ENCODE data around the gene OR52N2. TPM values are rescaled to one million over a fixed set of nuclear protein-coding genes. Genes with fewer than 3 reads are reported as not detected.

OR52N2 gene
- total RNA-seq, 1 experiment from 2014 or later: not detected

DNA sequence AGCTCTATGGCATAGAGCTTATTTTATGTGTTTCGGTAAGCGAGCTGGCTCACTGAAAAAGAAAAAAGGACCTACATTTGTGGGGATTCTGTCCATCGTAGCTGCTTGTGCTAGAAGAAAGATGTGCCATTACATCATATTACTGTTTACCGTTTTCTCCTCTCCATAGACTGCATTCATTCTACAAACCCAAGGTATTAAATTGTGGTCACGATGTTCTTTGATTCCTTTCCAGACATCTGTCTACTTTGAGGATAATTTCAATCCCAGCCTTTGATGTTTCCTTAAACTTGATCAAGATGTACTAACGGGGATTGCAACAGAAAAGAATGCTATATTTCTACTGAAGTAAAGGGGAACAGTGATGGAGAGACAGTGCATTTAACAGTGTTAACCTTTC lies 12.2 kb upstream of the OR52N2 start:
- H3K27ac ChIP-seq (ENCODE audit: low read depth, low read length): no peak overlapping the region
- H3K9me2 ChIP-seq (ENCODE audit: insufficient read depth): no peaks in the 10 kb centered on the region
- H3K36me3 ChIP-seq (ENCODE audit: control insufficient read depth in 1 of 2, insufficient read depth in 2 of 2, low read length in 2 of 2): no peaks in the 10 kb centered on the region
- no TSS peak for BruUV-seq (replicated peaks)
- H3K4me2 ChIP-seq (ENCODE audit: low read length): no peak overlapping the region
- ATAC-seq (no peak), DNase-seq (ENCODE audit: low read depth, low spot score) (no peak)
- H3K4me1 ChIP-seq (ENCODE audit: control insufficient read depth in 1 of 2, insufficient read depth in 2 of 2, low read length in 2 of 2): no peaks in the 10 kb centered on the region
- RAD21 ChIA-PET (ENCODE audit: low non-redundant PET in 1 of 2, low total read pairs in 2 of 2, uncharacterized antibody in 2 of 2, unreplicated experiment in 2 of 2): no interaction called here
- peaks cover 53% of the 10 kb centered on the region for H3K27me3 ChIP-seq (ENCODE audit: insufficient read depth, low read length)
- TF ChIP-seq JUND (IDR thresholded peaks at IDR 0.05) (no peak), POLR2AphosphoS5 (IDR thresholded peaks at IDR 0.05; ENCODE audit: low read depth, low read length) (no peak), YY1 (IDR thresholded peaks at IDR 0.05; ENCODE audit: extremely low read depth, insufficient replicate concordance, low read depth, low read length) (no peak), ZNF274 (IDR thresholded peaks at IDR 0.05; ENCODE audit: low read depth, low read length) (no peak), EZH2phosphoT487 (IDR thresholded peaks at IDR 0.05; ENCODE audit: borderline replicate concordance) (no peak), CEBPB (IDR thresholded peaks at IDR 0.05; ENCODE audit: low read depth) (no peak), SIN3A (IDR thresholded peaks at IDR 0.05; ENCODE audit: low read depth) (no peak), POLR2A (IDR thresholded peaks at IDR 0.05; ENCODE audit: borderline replicate concordance, extremely low read depth, insufficient read depth, insufficient read length) (no peak), CBX3 (IDR thresholded peaks at IDR 0.05; ENCODE audit: low read depth) (no peak), SP1 (IDR thresholded peaks at IDR 0.05; ENCODE audit: low read depth) (no peak), SRF (IDR thresholded peaks at IDR 0.05; ENCODE audit: low read depth) (no peak), ZFX (IDR thresholded peaks at IDR 0.05) (no peak), EZH2 (IDR thresholded peaks at IDR 0.05) (no peak), ELF1 (IDR thresholded peaks at IDR 0.05; ENCODE audit: borderline replicate concordance, low read depth) (no peak)
- TF ChIP-seq, protein P1, sequence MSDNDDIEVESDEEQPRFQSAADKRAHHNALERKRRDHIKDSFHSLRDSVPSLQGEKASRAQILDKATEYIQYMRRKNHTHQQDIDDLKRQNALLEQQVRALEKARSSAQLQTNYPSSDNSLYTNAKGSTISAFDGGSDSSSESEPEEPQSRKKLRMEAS (IDR thresholded peaks at IDR 0.05): no peak
- TF ChIP-seq, protein P2, sequence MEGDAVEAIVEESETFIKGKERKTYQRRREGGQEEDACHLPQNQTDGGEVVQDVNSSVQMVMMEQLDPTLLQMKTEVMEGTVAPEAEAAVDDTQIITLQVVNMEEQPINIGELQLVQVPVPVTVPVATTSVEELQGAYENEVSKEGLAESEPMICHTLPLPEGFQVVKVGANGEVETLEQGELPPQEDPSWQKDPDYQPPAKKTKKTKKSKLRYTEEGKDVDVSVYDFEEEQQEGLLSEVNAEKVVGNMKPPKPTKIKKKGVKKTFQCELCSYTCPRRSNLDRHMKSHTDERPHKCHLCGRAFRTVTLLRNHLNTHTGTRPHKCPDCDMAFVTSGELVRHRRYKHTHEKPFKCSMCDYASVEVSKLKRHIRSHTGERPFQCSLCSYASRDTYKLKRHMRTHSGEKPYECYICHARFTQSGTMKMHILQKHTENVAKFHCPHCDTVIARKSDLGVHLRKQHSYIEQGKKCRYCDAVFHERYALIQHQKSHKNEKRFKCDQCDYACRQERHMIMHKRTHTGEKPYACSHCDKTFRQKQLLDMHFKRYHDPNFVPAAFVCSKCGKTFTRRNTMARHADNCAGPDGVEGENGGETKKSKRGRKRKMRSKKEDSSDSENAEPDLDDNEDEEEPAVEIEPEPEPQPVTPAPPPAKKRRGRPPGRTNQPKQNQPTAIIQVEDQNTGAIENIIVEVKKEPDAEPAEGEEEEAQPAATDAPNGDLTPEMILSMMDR (IDR thresholded peaks at IDR 0.05 in 2 of 3, conservative IDR thresholded peaks at IDR 0.05 in 1 of 3; ENCODE audit: borderline replicate concordance in 1 of 3, insufficient read depth in 1 of 3, low read depth in 2 of 3, low read length in 2 of 3): no peak
- TF ChIP-seq, protein P3, sequence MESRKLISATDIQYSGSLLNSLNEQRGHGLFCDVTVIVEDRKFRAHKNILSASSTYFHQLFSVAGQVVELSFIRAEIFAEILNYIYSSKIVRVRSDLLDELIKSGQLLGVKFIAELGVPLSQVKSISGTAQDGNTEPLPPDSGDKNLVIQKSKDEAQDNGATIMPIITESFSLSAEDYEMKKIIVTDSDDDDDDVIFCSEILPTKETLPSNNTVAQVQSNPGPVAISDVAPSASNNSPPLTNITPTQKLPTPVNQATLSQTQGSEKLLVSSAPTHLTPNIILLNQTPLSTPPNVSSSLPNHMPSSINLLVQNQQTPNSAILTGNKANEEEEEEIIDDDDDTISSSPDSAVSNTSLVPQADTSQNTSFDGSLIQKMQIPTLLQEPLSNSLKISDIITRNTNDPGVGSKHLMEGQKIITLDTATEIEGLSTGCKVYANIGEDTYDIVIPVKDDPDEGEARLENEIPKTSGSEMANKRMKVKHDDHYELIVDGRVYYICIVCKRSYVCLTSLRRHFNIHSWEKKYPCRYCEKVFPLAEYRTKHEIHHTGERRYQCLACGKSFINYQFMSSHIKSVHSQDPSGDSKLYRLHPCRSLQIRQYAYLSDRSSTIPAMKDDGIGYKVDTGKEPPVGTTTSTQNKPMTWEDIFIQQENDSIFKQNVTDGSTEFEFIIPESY (IDR thresholded peaks at IDR 0.05; ENCODE audit: extremely low read depth, insufficient replicate concordance, low read length): no peak
- TF ChIP-seq, protein P4, sequence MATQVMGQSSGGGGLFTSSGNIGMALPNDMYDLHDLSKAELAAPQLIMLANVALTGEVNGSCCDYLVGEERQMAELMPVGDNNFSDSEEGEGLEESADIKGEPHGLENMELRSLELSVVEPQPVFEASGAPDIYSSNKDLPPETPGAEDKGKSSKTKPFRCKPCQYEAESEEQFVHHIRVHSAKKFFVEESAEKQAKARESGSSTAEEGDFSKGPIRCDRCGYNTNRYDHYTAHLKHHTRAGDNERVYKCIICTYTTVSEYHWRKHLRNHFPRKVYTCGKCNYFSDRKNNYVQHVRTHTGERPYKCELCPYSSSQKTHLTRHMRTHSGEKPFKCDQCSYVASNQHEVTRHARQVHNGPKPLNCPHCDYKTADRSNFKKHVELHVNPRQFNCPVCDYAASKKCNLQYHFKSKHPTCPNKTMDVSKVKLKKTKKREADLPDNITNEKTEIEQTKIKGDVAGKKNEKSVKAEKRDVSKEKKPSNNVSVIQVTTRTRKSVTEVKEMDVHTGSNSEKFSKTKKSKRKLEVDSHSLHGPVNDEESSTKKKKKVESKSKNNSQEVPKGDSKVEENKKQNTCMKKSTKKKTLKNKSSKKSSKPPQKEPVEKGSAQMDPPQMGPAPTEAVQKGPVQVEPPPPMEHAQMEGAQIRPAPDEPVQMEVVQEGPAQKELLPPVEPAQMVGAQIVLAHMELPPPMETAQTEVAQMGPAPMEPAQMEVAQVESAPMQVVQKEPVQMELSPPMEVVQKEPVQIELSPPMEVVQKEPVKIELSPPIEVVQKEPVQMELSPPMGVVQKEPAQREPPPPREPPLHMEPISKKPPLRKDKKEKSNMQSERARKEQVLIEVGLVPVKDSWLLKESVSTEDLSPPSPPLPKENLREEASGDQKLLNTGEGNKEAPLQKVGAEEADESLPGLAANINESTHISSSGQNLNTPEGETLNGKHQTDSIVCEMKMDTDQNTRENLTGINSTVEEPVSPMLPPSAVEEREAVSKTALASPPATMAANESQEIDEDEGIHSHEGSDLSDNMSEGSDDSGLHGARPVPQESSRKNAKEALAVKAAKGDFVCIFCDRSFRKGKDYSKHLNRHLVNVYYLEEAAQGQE (IDR thresholded peaks at IDR 0.05; ENCODE audit: low read depth): no peak
- no peaks in the 10 kb centered on the region for H3K9me3 ChIP-seq (ENCODE audit: control insufficient read depth in 1 of 2, insufficient read depth in 1 of 2, low read depth in 1 of 2, low read length in 2 of 2)
- no peak overlapping the region for H3K4me3 ChIP-seq (replicated peaks in 1 of 2; ENCODE audit: low read depth in 1 of 2, low read length in 2 of 2)
- intact Hi-C loops (cut with micrococcal nuclease): loop anchor here (5.0 kb wide), 1 partner anchor 54 kb away; no protein-coding TSS in a partner anchor
- H2AFZ ChIP-seq (ENCODE audit: low read depth, low read length, poor library complexity, severe bottlenecking): no peak overlapping the region
- CTCF ChIA-PET: interaction anchor here (1.0 kb wide), 1 partner anchor 8 kb away, joined by 3 read pairs; no protein-coding TSS in a partner anchor
- H4K20me1 ChIP-seq (ENCODE audit: insufficient read depth): no peaks in the 10 kb centered on the region
- POLR2A ChIA-PET: no interaction called here
- no peaks in the 10 kb centered on the region for H3K79me2 ChIP-seq (ENCODE audit: insufficient read depth, low read length)
- no peak overlapping the region for H3K9ac ChIP-seq (ENCODE audit: low read length)
